Activated naive CD4-positive, alpha-beta T cell treated with Interleukin-2 at 50 U/mL for 16 hours (primary cell): Measurements from ENCODE around the gene USP9X.
A peak's percentile ranks its signal among the peaks of the same experiment; 100 is the strongest.
"Not testable (repeated sequence)": the region's sequence is repeated elsewhere in the genome, so short reads cannot be mapped to it uniquely, and the experiment has no call there.

Experiments used
- DNase-seq: peaks from one replicate; pipeline ENCODE4 v3.0.0-alpha.2; 2020

The USP9X gene

DNA sequence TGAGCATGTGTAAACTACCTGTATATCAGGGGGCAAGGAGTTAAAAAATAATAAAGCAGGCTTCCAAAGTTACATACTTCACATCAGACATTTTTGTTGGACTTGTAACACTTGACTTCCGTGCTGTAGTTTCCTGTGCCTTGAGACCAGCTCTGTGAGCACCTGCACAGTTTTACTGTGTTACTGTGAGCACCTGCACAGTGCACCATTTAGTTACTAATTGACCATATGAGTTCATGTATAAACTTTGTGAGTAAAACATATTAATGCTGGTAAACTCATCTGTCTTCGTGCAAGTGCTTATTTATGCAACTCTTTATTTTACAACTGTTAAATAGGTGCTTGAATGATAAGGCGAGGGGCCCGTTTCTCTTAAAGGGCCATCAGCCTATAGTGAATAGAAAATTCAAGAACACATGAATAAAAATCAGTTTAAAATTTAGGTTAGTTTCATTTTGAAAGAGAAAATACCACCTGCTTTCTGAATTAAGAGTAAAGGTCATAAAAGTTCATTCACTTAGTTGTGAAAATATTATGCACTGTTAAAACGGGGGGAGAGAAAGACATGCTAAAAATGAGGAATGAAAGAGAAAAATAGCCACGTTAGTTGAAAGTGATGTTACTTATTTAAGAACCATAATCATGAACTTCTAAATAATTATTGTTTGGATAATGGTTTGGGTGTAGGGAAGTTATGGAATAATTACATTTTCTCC is 42.4 kb downstream of the USP9X start:
- DNase-seq, result no peak

DNA sequence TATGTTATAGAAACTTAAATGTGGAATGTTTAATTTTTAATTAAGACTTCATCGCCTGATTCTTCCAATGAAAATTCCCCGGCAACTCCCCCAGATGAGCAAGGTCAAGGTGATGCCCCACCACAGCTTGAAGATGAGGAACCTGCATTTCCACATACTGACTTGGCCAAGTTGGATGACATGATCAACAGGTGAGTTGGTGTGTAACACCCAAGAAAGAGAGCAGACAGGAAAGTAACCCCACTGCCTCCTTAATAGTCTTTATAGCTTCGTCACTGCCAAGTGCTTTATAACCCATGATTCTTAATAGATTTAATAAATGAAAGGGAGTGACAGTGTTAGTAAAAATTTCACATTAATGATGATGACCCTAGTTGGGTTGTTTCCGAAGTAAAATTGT is 43.7 kb downstream of the USP9X start:
- no peak for DNase-seq

DNA sequence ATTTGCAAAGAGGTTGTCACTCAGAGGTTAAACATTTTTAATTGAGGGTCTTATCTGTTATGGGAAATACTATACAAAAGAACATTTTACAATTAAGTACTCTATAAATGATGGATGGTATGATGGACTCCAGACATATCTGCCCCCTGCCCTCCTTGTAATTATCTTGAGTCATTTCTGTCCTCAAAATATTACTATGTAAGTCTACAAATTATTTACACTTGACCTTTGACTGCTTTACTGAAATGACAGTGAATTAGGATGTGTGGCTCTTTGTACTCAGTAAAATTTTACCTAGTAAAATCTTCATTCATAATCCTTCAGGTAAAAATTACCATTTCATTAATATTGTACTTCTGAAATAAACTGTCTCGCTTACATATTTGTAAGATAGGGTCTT is 46.5 kb downstream of the USP9X start:
- no peak for DNase-seq

DNA sequence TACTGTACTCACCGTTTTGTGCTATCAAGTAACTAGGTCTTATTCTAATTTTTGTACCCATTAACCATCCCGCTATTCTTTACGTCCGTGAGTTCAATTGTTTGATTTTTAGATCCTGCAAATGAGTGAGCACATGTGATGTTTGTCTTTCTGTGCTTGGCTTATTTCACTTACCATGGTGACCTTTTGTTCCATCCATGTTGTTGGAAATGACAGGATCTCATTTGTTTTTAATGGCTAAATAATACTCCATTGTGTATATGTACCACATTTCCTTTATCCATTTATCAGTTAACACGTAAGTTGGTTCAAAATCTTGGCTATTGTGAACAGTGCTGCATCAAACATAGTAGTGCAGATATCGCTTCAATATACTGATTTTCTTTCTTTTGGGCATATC is 48.3 kb downstream of the USP9X start:
- DNase-seq, result no peak

DNA sequence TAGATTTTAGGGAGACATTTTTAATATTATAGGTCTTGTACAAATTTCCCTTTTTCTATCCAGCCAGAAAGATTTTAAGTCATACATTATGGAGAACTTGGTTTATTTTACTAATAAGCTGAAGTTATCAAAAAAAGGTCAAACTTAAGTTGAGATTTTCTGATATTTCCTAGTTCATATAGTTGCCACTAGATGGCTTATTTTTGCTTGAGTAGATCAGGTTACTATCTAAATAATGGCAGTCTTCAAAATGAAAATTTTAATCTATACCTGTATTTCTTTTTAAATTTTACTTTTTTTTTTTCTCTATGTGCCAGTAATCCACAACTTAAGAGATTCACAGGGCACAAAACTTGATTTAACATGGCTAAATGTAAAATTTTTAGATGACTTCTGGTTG is 52.3 kb downstream of the USP9X start:
- DNase-seq, result no peak

DNA sequence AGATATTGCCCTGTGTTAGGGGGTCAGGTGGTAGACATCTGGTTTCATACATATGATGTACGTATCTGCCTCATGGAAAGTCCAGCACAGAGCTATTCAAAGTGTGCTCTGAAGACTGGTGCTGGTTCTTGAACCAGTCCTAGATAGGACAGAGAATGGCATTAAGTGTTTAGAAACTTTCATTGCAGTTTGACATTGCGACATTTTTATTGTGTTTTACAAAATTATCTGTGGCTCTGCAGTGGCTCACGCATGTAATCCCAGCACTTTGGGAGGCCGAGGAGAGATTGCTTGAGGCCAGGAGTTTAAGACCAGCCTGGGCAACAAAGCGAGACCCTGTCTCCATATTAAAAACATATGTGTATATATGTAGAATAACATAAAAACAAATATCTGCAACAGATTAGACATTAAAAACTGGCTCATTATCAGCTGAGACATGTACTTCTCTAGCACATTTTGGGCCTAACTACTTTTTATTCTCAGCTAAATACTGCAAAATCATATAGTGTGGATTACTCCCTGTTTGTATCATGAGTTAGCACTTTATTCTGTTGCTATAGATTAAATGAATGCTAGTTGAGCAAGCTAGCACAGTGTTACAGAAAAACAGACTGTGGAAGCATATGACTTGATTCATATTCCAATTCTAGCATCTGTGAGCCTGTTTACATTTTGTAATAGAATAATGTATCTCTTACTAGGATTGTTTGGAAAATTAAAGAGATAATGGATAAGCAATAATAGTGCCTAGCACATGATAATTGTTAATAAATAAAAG is 57.1 kb downstream of the USP9X start:
- DNase-seq, result no peak

DNA sequence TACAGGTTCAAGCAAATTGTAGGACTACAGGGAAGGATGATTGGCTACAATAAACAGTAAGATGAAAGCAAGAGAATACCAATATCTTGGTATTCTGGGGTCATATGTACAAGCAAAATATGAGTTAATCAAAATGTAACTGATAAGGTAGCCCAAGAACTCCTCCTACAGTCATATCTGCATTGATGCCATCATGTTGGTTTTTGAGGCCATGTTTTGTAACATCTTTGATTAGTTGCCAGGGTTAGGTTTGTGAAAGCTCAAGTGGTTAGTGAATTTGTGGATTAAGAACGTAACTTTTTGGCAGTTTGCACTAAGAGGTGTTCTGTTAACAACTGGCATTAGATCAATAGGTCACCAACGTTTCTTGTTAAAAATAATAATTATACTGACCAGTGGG is 59.6 kb downstream of the USP9X start:
- DNase-seq, result no peak

DNA sequence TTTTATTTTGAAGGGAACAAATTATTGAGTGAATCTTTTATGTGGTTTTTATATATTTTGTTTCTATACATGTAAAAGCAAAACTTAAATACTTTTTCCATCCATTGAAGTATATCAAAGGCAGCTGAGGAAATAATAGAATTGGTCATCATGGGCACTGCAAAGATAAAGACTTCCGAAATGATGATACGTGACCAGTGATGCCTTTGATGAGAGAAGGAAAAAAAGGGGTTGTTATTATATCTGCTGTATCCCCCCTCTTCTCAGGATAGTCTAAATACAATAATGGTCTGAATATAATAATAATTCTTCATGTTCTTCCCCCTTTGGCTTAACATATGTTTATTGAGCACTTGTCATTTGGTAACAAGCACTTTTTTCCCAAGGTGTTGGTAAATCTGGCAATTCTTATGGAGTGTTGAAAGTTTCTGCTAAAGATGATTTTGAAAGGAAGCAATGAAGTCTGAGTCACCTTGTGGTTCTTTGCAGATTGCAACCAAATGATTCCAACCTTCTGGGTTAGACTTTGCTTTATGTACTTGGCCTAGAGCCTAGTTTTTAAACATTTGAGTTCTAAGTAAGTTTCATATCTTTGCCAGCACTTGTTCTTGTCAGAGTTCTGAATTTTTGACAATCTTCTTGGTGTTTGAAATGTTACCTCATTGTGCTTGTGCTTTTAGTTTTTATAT is 60.8 kb downstream of the USP9X start:
- no peak for DNase-seq

DNA sequence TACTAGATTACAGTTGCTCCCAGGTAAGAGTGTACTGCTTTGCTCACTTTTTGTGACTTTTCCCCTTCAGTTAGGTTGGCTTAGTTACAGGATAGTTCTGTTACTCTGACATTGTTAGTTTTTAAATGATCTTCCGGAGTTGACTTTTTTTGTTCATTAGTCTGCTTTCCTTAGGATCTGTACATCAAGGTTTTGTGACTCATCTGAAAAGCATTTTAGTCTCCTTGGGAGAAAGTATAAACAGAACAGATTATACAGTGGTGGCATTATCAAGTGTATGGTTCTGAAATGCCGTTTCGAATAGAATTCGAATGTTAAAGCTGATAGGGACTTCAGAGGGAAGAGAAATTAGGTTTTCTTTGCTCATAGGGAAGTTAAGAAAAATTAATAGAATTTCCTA is 63.3 kb downstream of the USP9X start:
- DNase-seq, result no peak

DNA sequence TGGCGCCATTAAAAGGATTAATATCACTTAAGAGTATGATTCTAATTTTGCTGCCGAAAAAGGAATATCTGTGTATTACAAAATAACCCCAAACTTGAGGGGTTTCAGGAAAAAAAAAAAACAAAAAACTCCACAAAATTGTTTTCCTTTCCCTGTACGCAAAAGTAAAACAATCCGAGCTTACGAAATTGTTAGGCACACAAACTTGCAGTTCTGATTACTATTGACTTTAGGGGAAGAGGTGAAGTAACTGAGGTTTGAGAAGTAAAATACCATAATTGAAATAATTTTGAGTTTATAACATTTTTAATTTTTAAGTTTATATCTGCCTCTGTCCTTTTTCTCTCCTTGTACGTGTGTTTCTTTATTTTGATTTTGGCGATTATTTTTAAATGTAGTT is 64.8 kb downstream of the USP9X start:
- no peak for DNase-seq

DNA sequence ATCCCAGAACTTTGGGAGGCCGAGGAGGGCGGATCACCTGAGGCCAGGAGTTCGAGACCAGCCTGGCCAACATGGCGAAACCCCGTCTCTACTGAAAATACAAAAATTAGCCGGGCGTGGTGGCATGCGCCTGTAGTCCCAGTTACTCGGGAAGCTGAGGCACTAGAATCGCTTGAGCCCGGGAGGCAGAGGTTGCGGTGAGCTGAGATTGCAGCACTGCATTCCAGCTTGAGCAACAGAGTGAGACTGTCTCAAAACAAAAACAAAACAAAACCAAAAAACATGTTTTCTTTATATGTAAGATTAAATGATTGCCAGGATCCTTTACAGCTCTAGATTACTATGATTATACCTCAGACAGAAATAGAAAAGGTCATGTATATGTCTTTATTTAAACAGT is 66.5 kb downstream of the USP9X start:
- DNase-seq, result not testable (repeated sequence)

DNA sequence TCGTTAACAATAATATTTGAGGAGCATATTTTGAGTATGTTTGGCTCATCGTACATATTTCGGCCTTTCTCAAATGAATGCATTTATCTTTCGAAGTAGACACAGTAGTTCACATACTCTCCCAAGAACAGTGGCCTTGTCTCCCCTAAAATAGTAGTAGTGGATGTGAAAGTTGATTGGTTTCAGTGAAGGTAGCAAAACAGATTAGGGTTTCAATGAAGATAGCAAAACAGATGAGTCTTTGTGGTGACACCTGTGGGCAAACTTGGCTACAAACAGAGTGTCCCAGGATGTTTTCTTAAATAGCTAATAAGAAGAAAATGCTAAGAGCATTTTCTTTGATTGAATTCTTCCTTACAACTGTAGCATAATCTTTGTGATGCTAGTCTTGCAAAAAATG is 67.0 kb downstream of the USP9X start:
- no peak for DNase-seq

DNA sequence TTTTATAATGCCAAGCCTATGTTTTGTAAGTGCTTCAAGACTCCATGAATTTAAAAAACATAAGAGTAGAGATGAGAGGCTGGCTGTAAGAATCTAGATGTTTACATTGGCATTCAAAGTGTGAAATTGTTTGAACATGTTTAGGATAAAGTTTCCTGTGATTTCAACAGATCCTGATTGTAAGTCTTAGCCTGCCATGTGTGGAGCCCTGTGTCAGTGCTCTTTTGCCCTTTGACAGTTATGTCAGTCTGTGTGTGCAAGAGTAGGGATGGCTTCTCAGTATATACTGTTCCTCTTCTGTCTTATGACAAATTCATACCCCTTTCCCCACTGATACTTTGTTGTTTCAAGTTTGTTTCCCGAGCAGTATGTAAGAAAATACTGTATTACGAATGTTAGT is 68.2 kb downstream of the USP9X start:
- DNase-seq, result no peak

DNA sequence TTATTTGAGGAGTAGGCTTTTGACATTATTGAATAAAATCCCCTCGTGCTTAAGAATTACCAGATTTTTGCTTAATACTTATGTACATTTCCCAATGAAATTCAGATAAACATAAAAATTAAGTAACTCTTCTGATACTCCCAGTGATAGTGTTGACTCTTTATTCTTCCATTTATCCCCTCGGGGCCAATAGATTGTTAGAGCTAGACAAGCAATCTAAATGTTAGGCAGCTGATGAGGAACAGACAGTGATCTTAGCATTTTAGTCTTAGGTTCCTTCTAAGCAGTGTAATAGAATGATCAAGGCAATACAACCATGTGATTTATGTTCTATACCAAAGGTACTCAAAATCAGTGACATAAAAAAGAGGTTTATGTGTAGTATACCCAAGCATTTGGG is 68.7 kb downstream of the USP9X start:
- DNase-seq, result no peak

DNA sequence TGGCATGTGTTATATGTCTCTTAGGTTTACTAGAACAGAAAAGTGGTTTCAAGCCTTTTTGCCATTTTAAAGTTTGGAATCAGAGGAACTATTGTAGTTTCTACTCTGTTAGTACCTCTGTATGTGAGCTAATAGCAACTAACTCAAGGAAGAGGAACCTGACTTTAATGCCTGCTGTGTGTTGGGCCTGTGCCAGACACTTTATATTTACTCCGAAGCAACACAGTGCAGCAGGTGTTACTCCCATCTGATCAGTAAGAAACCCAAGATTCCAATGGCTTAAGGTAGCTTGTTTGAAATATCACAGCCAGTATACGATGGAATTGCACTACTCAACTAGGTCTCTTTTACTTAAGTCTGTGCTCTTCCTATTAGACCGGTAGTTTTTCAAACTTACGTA is 79.2 kb downstream of the USP9X start:
- DNase-seq, result no peak

DNA sequence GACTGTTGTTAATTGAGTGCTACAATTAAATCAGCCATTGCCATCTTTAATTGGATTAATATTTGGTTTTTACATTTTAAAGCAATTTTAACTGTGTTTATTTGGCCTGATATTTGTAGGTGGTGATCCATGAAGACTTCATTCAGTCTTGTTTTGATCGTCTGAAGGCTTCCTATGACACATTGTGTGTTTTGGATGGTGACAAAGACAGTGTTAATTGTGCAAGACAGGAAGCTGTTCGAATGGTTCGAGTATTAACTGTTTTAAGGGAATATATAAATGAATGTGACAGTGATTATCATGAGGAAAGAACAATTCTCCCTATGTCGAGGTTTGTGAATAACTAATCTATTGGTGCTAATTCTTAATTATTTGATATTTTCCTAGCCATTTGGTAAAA is 82.6 kb downstream of the USP9X start:
- no peak for DNase-seq

DNA sequence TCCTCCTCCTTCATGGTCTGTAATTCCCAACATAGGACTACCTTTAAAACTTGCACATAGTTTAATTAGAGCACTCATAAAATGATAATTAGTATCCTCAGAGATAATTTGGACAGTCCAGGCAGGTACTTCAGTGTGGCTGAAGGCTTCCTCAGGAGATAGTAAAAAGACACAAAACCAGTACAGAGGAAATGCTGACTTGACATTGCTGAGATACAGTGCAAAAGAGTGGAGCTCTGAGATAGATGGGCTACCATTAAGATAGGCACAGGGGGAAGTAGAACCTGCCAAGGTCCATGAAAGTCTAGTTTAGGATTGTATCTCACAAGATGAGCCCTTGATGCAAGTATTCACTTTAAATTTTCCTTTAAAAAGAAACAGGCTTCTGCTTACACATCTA is 91.0 kb downstream of the USP9X start:
- no peak for DNase-seq

DNA sequence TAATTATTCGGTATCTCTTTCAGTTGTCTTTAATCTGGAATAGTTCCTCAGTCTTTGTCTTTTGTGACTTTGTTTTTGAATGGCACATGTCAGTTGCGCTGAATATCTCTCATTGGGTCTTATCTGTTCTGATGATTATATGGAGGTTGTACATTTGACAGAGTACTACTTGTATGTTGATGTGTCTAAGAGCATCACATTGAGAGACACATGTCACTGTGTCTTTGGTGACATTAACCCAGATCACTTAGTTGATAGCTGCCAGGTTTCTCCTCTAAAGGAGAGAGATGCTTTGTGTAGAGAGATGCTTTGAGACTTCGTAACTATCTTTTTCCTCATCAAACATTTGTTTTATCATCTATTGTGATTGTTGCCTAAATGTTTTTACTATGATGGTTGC is 92.1 kb downstream of the USP9X start:
- no peak for DNase-seq

DNA sequence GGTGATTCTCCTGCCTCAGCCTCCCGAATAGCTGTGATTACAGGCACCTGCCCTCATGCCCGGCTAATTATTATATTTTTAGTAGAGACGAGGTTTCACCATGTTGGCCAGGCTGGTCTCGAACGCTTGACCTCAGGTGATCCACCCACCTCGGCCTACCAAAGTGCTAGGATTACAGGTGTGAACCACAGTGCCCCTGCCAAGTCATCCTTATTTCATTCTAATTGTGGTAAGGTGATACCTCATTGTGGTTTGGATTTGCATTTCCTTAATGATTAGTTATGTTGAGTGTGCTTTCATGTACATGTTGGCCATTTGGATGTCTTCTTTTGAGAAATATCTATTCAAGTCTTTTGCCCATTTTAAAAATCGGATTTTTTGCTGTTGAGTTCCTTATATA is 93.0 kb downstream of the USP9X start:
- peak; percentile 15 for DNase-seq

DNA sequence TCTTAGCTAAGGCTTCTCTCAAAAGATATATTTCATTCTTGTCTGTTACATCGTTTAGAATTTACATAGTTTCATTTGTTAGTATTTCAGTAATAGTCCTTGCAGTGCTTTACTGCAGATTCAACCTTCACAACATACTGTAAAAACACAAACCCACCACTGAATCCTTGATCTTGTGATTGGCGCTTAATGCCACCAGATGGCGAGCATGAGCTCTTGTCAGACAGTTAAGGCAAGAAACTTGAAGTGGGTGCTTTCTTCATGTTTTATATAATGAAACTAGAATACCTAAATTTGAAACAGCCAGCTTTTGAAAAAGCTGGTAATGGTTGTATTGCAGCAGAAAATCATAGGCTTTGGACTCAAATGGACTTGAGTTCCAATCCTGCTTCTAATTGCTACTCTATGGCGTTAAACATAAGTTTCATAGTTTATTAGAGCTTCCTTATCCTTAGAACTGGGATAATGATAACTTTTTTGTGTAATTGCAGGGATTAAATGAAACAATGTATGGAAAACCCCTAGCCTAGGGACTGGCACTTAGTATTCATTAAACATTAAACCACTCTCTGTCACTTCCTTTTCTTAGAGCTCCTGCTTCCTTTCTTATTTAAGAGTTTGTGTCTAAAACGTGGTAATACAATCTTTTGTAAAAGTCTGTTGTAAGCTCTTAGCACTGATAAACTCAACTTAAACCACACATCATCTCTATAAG is 95.1 kb downstream of the USP9X start:
- peak; percentile 52 for DNase-seq

DNA sequence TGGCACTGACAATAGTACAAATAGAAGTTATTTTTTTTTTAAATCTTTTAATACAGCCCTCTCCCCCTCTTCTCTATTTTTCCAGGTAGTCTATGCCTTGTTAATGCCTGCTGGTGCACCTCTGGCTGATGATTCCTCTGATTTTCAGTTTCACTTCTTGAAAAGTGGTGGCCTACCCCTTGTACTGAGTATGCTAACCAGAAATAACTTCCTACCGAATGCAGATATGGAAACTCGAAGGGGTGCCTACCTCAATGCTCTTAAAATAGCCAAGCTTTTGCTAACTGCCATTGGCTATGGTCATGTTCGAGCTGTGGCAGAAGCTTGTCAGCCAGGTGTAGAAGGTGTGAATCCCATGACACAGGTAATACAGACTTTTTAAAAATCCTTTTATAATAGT is 99.1 kb downstream of the USP9X start:
- no peak for DNase-seq

DNA sequence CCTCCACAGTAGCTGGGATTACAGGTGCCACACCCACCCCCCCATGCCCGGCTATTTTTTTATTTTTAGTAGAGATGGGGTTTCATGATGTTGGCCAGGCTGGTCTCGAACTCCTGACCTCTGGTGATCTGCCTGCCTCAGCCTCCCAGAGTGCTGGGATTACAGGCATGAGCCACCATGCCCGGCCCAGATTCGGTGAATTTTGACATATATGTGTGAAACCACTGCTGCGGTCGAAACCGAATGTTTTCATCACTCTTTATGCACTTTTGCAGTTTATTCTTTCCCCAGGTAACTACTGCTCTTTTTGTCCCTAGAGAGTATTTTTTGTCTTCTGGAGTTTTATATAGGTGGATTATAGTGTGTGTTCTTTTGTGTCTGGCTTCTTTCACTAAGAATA is 101.7 kb downstream of the USP9X start:
- DNase-seq, result not testable (repeated sequence)

DNA sequence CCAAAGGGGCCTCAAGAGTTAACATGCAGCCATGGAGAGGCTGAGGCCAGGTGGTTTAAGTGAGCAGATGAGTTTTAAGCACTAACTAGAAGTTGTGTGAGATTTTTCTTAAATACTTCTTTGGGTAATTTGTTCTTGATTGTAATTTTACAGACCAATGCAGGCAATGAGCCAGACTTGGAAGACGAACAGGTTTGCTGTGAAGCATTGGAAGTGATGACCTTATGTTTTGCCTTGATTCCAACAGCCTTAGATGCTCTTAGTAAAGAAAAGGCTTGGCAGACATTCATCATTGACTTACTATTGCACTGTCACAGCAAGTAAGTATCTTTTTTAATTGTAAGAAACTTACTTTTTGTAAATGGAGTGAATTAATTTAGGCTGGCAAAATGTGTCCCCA is 103.9 kb downstream of the USP9X start:
- DNase-seq, result no peak

DNA sequence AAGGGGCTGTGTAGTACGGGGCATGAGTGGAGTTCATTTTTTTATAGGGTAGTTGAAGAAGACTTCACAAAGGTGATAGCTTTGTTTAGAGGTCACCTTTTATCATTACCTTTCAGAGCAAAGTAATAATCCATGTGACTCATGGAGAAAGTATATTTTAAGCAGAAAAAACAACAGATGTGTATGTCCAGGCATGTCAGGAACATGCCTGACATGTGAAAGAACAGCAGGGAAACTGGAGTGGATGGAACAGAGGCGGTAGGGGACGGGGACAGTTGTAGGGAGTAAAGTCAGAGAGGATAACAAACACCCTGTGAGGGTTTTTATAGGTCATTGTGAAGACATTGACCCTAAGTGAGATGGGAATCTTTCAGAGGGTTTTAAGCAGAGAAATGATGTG is 107.6 kb downstream of the USP9X start:
- DNase-seq, result no peak
